GM23338 (cell line): ENCODE data around the gene RNF157. TPM values are rescaled to one million over a fixed set of nuclear protein-coding genes. Genes with fewer than 3 reads are reported as not detected.

Experiments
- ATAC-seq: fragments of 200-7000 bp; cut with Tn5 transposase; 3 replicates; pipeline ENCODE4 v1.9.1; 2020
- DNase-seq: peaks from one replicate; pipeline ENCODE4 v3.0.0-alpha.2; 2015; ENCODE audit warnings: low spot score
- H2AFZ ChIP-seq: fragments of 200-600 bp; sonication (generic); 2 replicates; pipeline ENCODE4 v1.8.0; 2016; ENCODE audit warnings: antibody characterized with exemption, mild to moderate bottlenecking, moderate library complexity
- H3F3A ChIP-seq: fragments of 200-600 bp; sonication (generic); replicated peaks from 2 replicates; pipeline ENCODE4 v1.8.0; 2017; ENCODE audit warnings: antibody characterized with exemption, mixed run types, low read depth
- H3K27ac ChIP-seq: fragments of 200-600 bp; sonication (generic); 2 replicates; pipeline ENCODE4 v1.6.1; 2016; ENCODE audit warnings: low read depth
- H3K27me3 ChIP-seq: fragments of 200-600 bp; sonication (generic); 2 replicates; pipeline ENCODE4 v1.8.0; 2016; ENCODE audit warnings: mild to moderate bottlenecking, mixed run types, moderate library complexity; ENCODE audit not compliant: insufficient read depth
- H3K36me3 ChIP-seq: fragments of 200-600 bp; sonication (generic); 2 replicates; pipeline ENCODE4 v1.8.0; 2016; ENCODE audit warnings: mild to moderate bottlenecking; ENCODE audit not compliant: insufficient read depth
- H3K4me1 ChIP-seq: fragments of 200-600 bp; sonication (generic); 2 replicates; pipeline ENCODE4 v1.8.0; 2016; ENCODE audit warnings: mild to moderate bottlenecking, moderate library complexity; ENCODE audit not compliant: insufficient read depth
- H3K4me2 ChIP-seq: fragments of 200-600 bp; sonication (generic); 2 replicates; pipeline ENCODE4 v1.7.1; 2017; ENCODE audit warnings: mixed run types
- H3K4me3 ChIP-seq: fragments of 200-600 bp; sonication (generic); 2 replicates; pipeline ENCODE4 v1.6.1; 2016; ENCODE audit warnings: mixed run types
- H3K79me2 ChIP-seq: fragments of 200-600 bp; sonication (generic); replicated peaks from 2 replicates; pipeline ENCODE4 v1.8.0; 2017; ENCODE audit warnings: mild to moderate bottlenecking; ENCODE audit not compliant: insufficient read depth
- H3K9me2 ChIP-seq: fragments of 200-600 bp; sonication (generic); 2 replicates; pipeline ENCODE4 v1.8.0; 2017; ENCODE audit not compliant: insufficient read depth
- H4K20me1 ChIP-seq: fragments of 200-600 bp; sonication (generic); replicated peaks from 2 replicates; pipeline ENCODE4 v1.8.0; 2017; ENCODE audit warnings: mild to moderate bottlenecking; ENCODE audit not compliant: insufficient read depth
- H3K27ac Mint-ChIP-seq: 2 replicates; pipeline ENCODE4 v1.8.0; 2020; ENCODE audit warnings: inconsistent platforms, mild to moderate bottlenecking, moderate library complexity, mixed read lengths
- H3K27me3 Mint-ChIP-seq: 3 replicates; pipeline ENCODE4 v1.8.0; 2022; ENCODE audit warnings: low read depth, mild to moderate bottlenecking, moderate library complexity, mixed read lengths, inconsistent platforms; ENCODE audit not compliant: insufficient read depth, poor library complexity
- H3K36me3 Mint-ChIP-seq: 3 replicates; pipeline ENCODE4 v1.8.0; 2021; ENCODE audit warnings: low read depth, mild to moderate bottlenecking, inconsistent platforms, moderate library complexity, mixed read lengths
- H3K4me1 Mint-ChIP-seq: 3 replicates; pipeline ENCODE4 v1.8.0; 2020; ENCODE audit warnings: mild to moderate bottlenecking, inconsistent platforms, mixed read lengths
- H3K4me3 Mint-ChIP-seq: 3 replicates; pipeline ENCODE4 v1.8.0; 2021; ENCODE audit warnings: moderate library complexity, mild to moderate bottlenecking, inconsistent platforms, mixed read lengths
- H3K9me3 Mint-ChIP-seq: 3 replicates; pipeline ENCODE4 v1.8.0; 2020; ENCODE audit warnings: moderate library complexity, mild to moderate bottlenecking, inconsistent platforms, mixed read lengths
- CREB1 ChIP-seq: fragments of 250-450 bp; sonication (Bioruptor Pico); IDR thresholded peaks from 2 replicates; pipeline ENCODE4 v1.5.0; 2020; ENCODE audit warnings: low read depth, mild to moderate bottlenecking, moderate library complexity
- EZH2phosphoT487 ChIP-seq: fragments of 200-600 bp; sonication (generic); IDR thresholded peaks from one replicate; pipeline ENCODE4 v1.8.1; 2018; ENCODE audit warnings: antibody characterized with exemption; ENCODE audit not compliant: unreplicated experiment
- JUNB ChIP-seq: IDR thresholded peaks from one replicate; pipeline ENCODE4 v1.6.1; 2016; ENCODE audit warnings: antibody characterized with exemption; ENCODE audit not compliant: unreplicated experiment
- NANOG ChIP-seq: IDR thresholded peaks from 2 replicates; pipeline ENCODE4 v1.6.1; 2016; ENCODE audit warnings: antibody characterized with exemption, borderline replicate concordance
- POLR2AphosphoS5 ChIP-seq: IDR thresholded peaks from 2 replicates; pipeline ENCODE4 v1.6.1; 2016; ENCODE audit warnings: antibody characterized with exemption, low read depth
- STAT1 ChIP-seq: IDR thresholded peaks from one replicate; pipeline ENCODE4 v1.6.1; 2016; ENCODE audit warnings: antibody characterized with exemption; ENCODE audit not compliant: unreplicated experiment
- ZNF114 ChIP-seq: fragments of 250-450 bp; sonication (Bioruptor Pico); IDR thresholded peaks from 2 replicates; pipeline ENCODE4 v1.5.0; 2020; ENCODE audit warnings: mild to moderate bottlenecking, moderate library complexity
- ZNF331 ChIP-seq: fragments of 250-450 bp; sonication (Bioruptor Pico); IDR thresholded peaks from 2 replicates; pipeline ENCODE4 v1.5.0; 2020; ENCODE audit warnings: low read depth, mild to moderate bottlenecking, moderate library complexity
- polyA plus RNA-seq: library from polyadenylated mRNA; unstranded; fragments of >200 nt; fragmentation: Nextera tagmentation; extraction: Ambion mirVana; gene quantifications from 2 replicates; pipeline ENCODE4 v1.2.1, GENCODE V29; 2016
- total RNA-seq: library from RNA; depleted of rRNA; stranded (reverse); fragments of >200 nt; shearing (Covaris generic); gene quantifications from 2 replicates; pipeline ENCODE4 v1.2.3, GENCODE V29; 2014
- TF ChIP-seq, protein P1 (sequence below): IDR thresholded peaks from 2 replicates; pipeline ENCODE4 v1.6.1; 2016; ENCODE audit warnings: antibody characterized with exemption
- TF ChIP-seq, protein P2 (sequence below), 2 experiments: fragments of 200-600 bp in 1 of 2; sonication (generic) in 1 of 2; conservative IDR thresholded peaks; 2 replicates each; pipeline versions ENCODE4 v1.5.1 to v1.6.1; 2016 to 2017; ENCODE audit warnings: antibody characterized with exemption in 2 of 2, low read depth in 2 of 2, mild to moderate bottlenecking in 2 of 2, moderate library complexity in 1 of 2
- TF ChIP-seq, protein P3 (sequence below): IDR thresholded peaks from one replicate; pipeline ENCODE4 v1.6.1; 2018; ENCODE audit warnings: antibody characterized with exemption; ENCODE audit not compliant: unreplicated experiment

Gene RNF157
- total and polyA plus RNA-seq, 2 experiments from 2014 or later, result 7.8 to 11.7 TPM

- Histone ChIP-seq H3K79me2 (no peaks in the 10 kb centered on the region), H3K36me3 (no peaks in the 10 kb centered on the region), H3K27me3 (no peaks in the 10 kb centered on the region), H2AFZ (no peak overlapping the region), H4K20me1 (no peaks in the 10 kb centered on the region), H3K4me3 (no peak overlapping the region), H3K4me1 (no peaks in the 10 kb centered on the region), H3K4me2 (no peak overlapping the region), H3F3A (no peaks in the 10 kb centered on the region), H3K9me2 (no peaks in the 10 kb centered on the region), H3K27ac (no peak overlapping the region)
- no peak overlapping the region; the same call in 1 of the 2 replicates for H3K27ac Mint-ChIP-seq
- peaks cover 4% of the 10 kb centered on the region; the same call in 2 of the 3 replicates for H3K4me1 Mint-ChIP-seq
- no peaks in the 10 kb centered on the region for H3K9me3 Mint-ChIP-seq
- peaks cover 8% of the 10 kb centered on the region for H3K27me3 Mint-ChIP-seq
- H3K4me3 Mint-ChIP-seq, result no peak overlapping the region
- 0 out of 3 replicates have a peak, but pooled peaks cover 2% of the 10 kb centered on the region for H3K36me3 Mint-ChIP-seq
- ATAC-seq (no peak), DNase-seq (no peak)
- TF ChIP-seq, protein P1, sequence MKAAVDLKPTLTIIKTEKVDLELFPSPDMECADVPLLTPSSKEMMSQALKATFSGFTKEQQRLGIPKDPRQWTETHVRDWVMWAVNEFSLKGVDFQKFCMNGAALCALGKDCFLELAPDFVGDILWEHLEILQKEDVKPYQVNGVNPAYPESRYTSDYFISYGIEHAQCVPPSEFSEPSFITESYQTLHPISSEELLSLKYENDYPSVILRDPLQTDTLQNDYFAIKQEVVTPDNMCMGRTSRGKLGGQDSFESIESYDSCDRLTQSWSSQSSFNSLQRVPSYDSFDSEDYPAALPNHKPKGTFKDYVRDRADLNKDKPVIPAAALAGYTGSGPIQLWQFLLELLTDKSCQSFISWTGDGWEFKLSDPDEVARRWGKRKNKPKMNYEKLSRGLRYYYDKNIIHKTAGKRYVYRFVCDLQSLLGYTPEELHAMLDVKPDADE, result no peak
- TF ChIP-seq NANOG (no peak), CREB1 (CRISPR knock-in tag) (no peak), JUNB (no peak), STAT1 (no peak), EZH2phosphoT487 (no peak), ZNF114 (CRISPR knock-in tag) (no peak)
- TF ChIP-seq, protein P2, sequence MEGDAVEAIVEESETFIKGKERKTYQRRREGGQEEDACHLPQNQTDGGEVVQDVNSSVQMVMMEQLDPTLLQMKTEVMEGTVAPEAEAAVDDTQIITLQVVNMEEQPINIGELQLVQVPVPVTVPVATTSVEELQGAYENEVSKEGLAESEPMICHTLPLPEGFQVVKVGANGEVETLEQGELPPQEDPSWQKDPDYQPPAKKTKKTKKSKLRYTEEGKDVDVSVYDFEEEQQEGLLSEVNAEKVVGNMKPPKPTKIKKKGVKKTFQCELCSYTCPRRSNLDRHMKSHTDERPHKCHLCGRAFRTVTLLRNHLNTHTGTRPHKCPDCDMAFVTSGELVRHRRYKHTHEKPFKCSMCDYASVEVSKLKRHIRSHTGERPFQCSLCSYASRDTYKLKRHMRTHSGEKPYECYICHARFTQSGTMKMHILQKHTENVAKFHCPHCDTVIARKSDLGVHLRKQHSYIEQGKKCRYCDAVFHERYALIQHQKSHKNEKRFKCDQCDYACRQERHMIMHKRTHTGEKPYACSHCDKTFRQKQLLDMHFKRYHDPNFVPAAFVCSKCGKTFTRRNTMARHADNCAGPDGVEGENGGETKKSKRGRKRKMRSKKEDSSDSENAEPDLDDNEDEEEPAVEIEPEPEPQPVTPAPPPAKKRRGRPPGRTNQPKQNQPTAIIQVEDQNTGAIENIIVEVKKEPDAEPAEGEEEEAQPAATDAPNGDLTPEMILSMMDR (conservative IDR thresholded peaks at IDR 0.05; ENCODE audit: low read depth in 2 of 2), result no peak
- TF ChIP-seq, protein P3, sequence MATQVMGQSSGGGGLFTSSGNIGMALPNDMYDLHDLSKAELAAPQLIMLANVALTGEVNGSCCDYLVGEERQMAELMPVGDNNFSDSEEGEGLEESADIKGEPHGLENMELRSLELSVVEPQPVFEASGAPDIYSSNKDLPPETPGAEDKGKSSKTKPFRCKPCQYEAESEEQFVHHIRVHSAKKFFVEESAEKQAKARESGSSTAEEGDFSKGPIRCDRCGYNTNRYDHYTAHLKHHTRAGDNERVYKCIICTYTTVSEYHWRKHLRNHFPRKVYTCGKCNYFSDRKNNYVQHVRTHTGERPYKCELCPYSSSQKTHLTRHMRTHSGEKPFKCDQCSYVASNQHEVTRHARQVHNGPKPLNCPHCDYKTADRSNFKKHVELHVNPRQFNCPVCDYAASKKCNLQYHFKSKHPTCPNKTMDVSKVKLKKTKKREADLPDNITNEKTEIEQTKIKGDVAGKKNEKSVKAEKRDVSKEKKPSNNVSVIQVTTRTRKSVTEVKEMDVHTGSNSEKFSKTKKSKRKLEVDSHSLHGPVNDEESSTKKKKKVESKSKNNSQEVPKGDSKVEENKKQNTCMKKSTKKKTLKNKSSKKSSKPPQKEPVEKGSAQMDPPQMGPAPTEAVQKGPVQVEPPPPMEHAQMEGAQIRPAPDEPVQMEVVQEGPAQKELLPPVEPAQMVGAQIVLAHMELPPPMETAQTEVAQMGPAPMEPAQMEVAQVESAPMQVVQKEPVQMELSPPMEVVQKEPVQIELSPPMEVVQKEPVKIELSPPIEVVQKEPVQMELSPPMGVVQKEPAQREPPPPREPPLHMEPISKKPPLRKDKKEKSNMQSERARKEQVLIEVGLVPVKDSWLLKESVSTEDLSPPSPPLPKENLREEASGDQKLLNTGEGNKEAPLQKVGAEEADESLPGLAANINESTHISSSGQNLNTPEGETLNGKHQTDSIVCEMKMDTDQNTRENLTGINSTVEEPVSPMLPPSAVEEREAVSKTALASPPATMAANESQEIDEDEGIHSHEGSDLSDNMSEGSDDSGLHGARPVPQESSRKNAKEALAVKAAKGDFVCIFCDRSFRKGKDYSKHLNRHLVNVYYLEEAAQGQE, result no peak
Observed at GRCh38 chr17:76254275-76254674, 14.0 kb upstream of the RNF157 start.

GRCh38 chr17:76253841-76254240 lies 13.5 kb upstream of the RNF157 start:
- ATAC-seq (no peak), DNase-seq (no peak)
- H3K4me2 ChIP-seq, result no peak overlapping the region
- peaks cover 4% of the 10 kb centered on the region; the same call in 2 of the 3 replicates for H3K4me1 Mint-ChIP-seq
- no peak overlapping the region for H3K4me3 Mint-ChIP-seq
- H3K27ac ChIP-seq, result no peak overlapping the region
- H4K20me1 ChIP-seq, result no peaks in the 10 kb centered on the region
- no peaks in the 10 kb centered on the region for H3K27me3 ChIP-seq
- no peak overlapping the region for H3K4me3 ChIP-seq
- H3K27ac Mint-ChIP-seq, result no peak overlapping the region; the same call in 1 of the 2 replicates
- H3K27me3 Mint-ChIP-seq, result peaks cover 8% of the 10 kb centered on the region
- H3K9me2 ChIP-seq, result no peaks in the 10 kb centered on the region
- no peaks in the 10 kb centered on the region for H3K4me1 ChIP-seq
- no peaks in the 10 kb centered on the region for H3K9me3 Mint-ChIP-seq
- H2AFZ ChIP-seq, result no peak overlapping the region
- H3K36me3 Mint-ChIP-seq, result 0 out of 3 replicates have a peak, but pooled peaks cover 2% of the 10 kb centered on the region
- H3F3A ChIP-seq, result no peaks in the 10 kb centered on the region
- no peaks in the 10 kb centered on the region for H3K36me3 ChIP-seq
- H3K79me2 ChIP-seq, result no peaks in the 10 kb centered on the region
- TF ChIP-seq CREB1 (CRISPR knock-in tag), result no peak
- no peak for TF ChIP-seq POLR2AphosphoS5
- TF ChIP-seq NANOG, result no peak
- TF ChIP-seq ZNF331 (CRISPR knock-in tag), result no peak
- TF ChIP-seq, protein P1, result no peak
- TF ChIP-seq JUNB, result no peak
- TF ChIP-seq EZH2phosphoT487, result no peak
